ENCODE measurements around the gene ACVR1B.

GRCh38 chr12:51955702-51956101 lies 4.2 kb downstream of the ACVR1B start:
- TF ChIP-seq CTCF (IDR thresholded peaks at IDR 0.05): no peak
- TF ChIP-seq POLR2A (IDR thresholded peaks at IDR 0.05): no peak
